ENCODE results near the gene EOLA2.
"Not testable (repeated sequence)": the region's sequence is repeated elsewhere in the genome, so short reads cannot be mapped to it uniquely, and the experiment has no call there.

The EOLA2 gene

DNA sequence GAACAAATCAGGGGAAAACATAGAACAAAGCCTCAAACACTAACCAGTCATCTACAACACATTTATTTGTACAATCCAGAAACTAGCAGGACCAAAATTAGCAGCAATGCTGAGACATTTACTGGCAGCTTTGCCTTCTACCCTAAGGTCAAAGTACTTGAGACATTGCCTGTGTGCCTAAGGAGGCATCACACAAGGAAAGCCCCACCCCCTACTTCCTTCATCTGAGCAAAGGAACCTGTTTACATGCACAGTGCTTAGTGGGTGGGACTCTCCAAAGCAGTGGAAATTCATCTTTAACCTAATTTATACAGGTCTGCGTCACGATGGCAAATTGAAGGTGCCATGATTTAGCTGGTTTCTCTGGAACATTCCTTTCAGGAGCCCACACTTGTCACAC, 6.1 kb downstream of the EOLA2 start:
- DNase-seq, result not testable (repeated sequence)

DNA sequence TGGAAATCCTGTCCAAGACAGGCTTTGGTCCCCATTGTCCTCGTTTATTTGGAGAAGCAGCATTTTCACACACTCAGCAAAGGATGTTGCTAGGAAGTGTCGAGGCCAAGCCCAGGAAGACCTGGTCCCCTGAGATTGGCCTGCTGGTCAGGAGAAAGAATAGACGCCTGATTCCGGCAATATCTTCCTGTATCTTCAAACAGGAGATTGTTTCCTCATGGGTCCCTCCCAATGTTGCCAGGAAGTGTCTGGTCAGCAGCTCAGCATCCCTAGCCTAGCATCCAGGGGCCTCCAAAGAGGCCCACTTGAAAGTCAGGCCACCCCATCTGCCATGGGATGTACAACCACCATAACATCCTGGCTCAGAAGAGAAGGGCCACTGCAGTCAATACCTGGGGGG, 6.9 kb downstream of the EOLA2 start:
- not testable (repeated sequence) for DNase-seq

DNA sequence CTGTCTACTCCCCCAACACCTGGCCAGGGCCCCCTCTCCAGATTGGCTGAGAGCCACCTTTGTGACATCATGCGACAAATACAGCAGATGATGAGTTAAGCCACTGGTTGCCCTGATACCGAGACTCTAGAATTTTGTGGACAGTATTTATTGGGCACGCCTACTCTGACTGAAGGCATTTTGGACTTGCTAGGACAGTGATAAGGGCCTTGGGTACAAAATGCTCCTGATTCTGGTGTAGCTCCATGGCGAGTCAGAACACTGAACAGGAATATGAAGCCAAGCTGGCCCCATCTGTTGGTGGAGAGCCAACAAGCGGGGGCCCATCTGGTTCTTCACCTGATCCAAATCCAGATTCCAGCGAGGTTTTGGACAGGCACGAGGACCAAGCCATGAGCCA, 8.9 kb downstream of the EOLA2 start, which contains the start of gene HSFX4:
Gene HSFX4 (plus strand): TSS at position 174 of the 400 bp plus-strand sequence. CDS start 72 bp downstream, at position 246.
- DNase-seq, result not testable (repeated sequence)

DNA sequence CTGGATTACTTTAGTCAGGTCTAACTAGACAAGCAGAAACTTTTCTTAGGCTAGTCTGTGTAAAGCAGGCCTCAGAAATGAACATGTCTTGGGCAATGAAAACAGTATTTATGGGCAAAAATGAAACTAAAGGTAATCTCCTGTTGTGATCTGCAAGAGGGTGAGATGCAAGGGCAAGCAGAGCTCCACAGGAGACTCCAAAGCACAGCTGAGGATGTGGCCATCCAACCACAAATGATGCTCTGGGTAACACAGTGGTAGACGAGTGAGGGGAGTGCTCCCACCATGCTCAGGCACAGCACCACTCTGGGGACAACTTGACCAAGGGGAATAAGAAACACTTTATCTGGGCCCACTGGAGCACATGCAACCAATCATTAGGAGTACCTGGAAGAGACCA, 9.7 kb downstream of the EOLA2 start:
- DNase-seq, result not testable (repeated sequence)

DNA sequence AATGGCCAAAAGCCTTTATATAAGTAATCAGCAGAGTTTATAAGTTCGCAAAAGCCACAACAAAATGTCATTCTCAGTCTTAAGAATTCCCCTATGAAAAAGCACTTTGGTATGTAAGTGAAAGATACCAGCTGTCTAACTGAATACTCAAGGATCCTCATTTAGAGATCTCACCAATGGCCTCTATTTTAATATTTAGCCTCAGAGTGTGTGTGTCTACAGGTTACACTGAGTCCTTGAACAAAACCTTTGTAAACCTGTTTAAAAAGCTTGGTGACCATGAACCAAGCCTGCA, 10.4 kb downstream of the EOLA2 start:
- DNase-seq, result not testable (repeated sequence)

DNA sequence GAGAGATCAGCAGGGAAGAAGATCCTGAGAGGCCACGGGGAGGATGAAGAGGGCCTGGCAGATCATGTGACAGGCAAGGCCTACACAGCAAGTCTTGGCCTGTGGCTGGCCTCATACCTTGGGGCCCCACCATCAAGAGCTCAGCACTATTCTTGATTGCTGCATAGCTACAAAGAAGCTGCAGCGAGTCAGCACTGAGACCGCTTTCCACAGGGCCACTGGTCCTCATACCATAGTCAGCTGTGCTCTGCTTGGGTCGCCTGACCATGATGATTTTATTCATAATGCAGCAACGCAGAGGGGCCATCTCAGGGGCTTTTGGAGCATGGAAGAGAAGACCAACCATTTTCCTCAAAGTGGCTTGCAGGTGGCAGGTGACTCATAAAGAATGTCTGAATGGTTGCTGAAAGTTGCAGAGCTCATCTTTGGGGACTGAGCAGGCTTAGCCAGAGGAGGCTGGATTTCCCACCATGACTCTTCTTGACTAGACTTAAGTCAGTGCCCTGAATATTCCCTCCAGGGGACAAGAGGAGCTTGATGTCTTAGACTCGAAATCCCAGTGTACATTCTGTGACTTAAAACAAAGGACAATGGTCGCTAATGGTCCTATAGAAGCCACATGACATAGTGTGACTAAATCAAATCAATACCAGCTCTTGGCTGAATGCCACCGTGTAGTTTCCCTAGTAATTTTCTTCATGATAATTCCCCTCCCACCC, 10.9 kb downstream of the EOLA2 start:
- DNase-seq, result not testable (repeated sequence)

DNA sequence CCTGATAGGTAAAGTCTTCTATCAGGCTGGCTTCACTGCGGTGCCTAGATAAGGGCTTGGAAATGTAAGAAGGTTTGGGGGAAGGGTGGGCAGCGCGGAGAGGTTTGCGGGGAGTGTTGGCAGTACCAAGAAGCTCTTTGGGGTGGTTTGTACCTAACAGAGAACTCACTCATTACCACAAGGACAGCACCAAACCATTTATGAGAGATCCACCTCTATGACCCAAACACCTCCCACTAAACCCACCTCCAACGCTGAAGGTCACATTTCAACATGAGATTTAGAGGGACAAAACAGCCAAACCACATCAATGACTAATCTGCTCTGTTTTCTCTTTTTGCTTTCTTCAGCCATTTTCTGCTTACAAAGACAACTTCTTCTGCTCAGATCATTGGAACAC, 13.9 kb downstream of the EOLA2 start:
- DNase-seq, result not testable (repeated sequence)

DNA sequence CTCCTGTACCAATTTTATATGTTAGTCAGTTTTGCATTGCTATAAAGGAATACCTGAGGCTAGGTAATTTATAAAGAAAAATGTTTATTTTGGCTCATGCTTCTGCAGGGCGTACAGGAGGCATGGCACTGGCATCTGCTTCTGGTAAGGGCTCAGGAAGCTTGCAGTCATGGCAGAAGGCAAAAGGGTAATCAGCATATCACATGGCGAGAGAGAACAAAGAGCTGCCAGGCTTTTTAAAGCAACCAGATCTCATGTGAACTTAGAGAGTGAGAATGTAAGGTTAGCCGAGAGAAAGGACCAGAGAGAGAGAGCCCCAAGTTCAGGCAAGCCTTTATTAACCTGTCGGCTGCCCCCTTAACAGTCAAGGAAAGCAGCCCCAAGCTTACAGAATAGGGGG, 14.5 kb downstream of the EOLA2 start:
- not testable (repeated sequence) for DNase-seq

DNA sequence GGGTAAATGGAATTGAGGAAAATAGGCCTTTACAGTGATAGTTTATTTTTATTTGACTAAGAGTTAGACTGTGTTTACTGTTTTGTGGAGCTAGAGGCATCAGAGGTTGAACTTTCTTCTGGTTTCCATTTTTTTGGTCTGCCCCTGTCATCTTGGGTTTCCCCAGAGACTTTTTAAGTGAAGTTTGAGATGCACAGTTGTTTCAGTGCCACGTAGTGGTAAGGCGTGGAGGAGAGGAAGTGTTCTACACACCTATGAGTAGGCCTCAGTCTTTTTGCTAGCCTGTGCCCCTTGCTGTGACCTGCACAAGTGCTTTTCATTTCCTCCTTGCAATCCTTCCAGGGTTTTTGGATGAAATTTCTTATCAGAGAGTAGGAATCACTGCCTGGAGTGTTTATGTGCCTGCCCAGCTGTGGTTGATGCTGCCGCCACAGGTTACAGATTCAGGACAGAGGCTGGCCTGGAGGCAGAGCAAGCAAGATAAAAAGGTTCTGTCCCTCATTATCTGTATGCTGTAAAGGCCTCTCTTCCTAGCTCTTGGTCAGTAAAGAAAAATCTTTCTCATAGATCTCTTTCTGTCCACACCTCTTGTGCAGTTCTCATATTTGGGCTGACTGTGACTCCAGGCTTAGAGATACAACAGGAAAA, 21.4 kb downstream of the EOLA2 start:
- DNase-seq, result peak; percentile 10

DNA sequence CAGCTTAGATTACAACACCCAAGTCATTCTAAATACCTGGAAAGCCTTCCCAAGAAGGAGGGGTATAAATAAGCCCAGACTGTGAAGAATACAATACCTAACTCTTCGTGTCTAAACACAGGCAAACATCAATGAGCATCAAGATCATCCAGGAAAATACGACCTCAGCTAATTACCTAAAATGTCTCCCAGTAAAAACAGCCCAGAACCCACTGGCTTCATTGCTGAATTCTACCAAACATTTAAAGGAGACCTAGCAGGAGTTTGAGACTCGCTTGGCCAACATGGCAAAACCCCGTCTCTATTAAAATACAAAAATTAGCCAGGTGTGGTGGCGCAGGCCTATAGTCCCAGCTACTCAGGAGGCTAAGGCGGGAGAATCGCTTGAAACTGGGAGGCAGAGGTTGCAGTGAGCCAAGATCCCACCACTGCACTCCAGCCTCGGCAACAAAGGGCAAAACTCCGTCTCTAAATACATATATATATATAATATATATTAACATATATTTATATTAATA, 28.1 kb downstream of the EOLA2 start:
- DNase-seq, result no peak

DNA sequence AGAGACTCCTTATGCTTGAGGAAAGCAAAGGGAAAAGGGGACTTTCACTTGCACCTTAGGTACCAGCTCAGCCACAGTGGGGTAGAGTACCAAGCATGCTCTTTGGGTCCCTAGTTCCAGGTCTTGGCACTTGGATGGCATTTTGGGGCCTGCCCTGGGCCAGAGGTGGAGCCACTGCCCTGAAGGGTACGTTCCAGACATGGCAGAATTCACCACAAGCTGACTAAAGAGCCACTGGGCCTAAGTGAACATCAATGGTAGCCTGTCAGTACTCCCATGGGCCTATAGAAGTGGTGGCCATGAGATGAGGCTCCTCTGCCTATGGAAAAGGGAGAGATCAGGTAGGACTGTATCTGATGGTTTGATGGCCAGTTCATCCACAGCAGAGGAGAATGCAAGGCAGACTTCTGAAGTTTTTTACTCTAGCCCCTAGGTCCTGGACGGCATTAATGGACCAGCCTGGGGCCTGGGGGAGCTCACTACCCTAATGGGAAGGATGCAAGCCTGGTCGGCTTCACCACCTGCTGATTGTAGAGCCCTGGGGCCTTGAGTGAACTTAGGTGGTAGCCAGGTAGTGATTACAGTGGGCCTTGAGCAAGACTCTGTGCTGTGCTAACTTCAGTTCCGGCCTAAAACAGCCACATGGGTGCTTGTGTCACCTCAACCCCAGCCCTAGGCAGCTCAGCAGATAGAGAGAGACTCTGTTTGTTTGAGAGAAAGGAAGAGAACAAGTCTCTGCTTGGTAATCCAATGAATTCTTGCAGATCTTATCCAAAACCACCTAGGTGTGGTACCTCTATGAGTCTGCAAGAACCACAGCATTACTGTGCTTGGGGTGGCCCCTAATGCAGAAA, 28.7 kb downstream of the EOLA2 start:
- DNase-seq, result no peak

DNA sequence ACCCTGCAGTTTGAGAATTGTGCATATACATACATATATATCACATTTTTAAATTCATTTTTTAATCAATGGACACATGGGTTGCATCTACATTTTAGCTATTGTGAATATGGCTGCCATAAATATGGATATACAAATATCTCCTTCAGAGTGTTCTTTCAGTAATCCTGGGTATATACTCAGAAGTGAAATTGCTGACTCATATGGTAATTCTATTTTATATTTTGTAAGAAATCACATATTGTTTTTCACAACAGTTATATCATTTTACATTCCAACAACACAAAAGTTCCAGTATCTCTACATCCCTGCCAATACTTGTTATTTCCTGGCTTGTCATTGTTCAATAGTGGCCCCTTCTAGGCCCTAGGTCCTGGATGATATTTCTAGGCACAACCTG, 29.6 kb downstream of the EOLA2 start:
- no peak for DNase-seq

DNA sequence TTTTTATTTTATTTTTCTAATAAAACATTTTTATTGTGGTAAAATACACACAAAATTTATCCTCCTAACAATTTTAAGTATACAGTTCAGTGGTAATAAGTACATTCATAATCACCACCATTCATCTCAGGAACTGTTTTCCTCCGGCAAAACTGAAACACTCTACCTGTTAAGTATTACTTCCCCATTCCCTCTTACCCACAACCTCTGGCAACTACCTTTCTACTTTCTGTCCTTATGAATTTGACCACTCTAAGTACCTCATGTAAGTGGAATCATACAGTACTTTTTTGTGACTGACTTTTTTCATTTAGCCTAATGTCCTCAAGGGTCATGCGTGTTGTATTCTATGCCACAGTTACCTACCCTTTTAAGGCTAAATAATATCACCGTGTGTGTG, 30.0 kb downstream of the EOLA2 start:
- DNase-seq, result no peak

DNA sequence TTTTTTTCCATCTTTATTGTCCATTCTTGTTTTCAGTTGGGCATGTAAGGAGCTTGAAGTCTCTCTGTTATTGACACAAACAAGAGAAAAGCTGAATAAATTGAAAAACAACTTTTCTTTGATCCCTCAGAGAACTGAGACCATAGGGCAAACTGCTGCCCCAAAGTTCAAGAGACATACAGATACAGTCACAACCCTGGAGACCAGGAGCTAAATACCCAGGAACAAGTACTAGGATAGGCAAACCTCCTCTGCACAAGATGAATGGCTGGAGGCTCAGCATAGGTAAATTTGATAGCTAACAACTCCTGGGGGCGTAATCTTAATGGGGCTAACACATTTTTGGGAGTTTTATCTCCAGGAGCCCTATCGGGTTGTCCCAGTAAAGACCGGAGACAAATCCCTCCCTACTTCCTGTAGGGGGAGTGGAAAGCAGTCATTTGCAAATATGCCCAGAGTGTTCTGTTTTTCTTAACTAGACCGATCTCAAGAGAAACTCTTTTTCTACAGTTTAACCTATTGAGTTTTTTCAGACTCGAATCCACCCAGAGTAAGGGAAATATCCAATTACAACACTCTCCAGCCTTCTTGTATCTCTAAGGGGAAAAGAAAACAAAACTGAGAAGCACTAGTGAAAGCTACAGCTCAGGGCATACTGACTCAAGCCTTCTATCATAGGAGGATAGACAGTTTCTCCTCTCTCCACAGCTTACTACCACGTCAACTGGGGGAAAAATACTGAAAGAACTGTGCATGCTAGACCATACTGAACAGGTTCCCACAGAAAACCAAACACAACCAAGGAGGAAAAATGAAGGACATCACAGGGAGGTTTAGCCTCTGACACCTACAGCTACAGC, 34.2 kb downstream of the EOLA2 start:
- no peak for DNase-seq

DNA sequence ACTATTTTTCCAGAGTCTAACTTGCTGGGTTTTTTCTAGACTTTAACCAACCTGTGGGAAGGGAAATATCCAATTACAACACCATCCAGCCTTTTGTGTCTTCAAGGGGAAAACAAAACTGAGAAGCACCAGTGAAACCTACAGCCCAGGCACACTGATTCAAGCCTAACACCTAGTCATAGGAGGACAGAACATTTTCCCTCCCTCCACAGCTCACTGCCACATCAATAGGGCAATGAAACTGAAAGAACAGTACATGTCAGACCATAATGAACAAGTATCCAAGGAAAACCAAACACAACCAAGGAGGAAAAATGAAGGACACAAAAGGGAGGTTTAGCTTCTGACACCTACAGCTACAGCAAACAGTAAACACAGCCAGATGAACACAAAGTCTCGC, 39.7 kb downstream of the EOLA2 start:
- no peak for DNase-seq

DNA sequence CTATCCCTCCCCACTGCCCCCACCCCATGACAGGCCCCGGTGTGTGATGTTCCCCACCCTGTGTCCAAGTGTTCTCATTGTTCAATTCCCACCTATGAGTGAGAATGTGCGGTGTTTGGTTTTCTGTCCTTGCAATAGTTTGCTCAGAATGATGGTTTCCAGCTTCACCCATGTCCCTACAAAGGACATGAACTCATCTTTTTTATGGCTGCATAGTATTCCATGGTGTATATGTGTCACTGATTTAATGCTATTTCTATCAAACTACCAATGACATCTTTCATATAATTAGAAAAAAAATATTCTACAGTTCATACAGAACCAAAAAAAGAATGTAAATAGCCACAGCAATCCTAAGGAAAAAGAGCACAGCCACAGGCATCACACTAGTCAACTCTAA, 47.5 kb downstream of the EOLA2 start:
- not testable (repeated sequence) for DNase-seq
